ENCODE data around the gene USP40.

Gene USP40

DNA sequence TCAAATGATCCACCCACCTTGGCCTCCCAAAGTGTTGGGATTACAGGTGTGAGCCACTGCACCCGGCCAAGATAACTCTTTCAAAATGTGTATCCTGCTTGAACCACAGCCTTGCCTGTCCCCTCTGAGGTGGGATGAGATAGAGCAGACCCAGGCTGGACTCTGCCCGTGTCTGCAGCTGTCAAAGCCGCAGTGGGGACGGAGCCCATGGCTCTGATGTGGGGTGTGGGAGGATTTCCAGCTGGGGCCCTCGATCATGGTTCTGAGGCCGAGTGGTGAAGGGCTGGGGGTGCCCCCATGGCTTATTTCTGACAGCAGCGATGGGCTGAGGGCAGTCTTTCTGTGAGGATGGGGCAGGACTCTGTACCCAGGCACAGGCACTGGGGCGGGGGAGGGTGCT, 107.8 kb downstream of the USP40 start:
- Histone ChIP-seq H2AFZ (ENCODE audit: low read depth, low read length, severe bottlenecking) (no peak overlapping the region), H3K27me3 (ENCODE audit: low read length) (no peaks in the 10 kb centered on the region), H3K4me2 (ENCODE audit: low read depth, low read length, poor library complexity, severe bottlenecking) (no peak overlapping the region), H4K20me1 (ENCODE audit: low read depth, low read length) (no peaks in the 10 kb centered on the region), H3K4me3 (ENCODE audit: insufficient read depth, low read length, poor library complexity, severe bottlenecking) (no peak overlapping the region), H3K79me2 (ENCODE audit: insufficient read depth, low read length) (no peaks in the 10 kb centered on the region), H3K9me3 (ENCODE audit: insufficient read depth, low read length) (no peaks in the 10 kb centered on the region), H3F3A (ENCODE audit: insufficient read depth) (no peaks in the 10 kb centered on the region), H3K36me3 (ENCODE audit: low read length) (no peaks in the 10 kb centered on the region), H3K27ac (ENCODE audit: low read depth, low read length) (no peak overlapping the region), H3K9ac (ENCODE audit: low read length) (no peak overlapping the region), H3K9me2 (replicated peaks; ENCODE audit: insufficient read depth, low read length) (no peaks in the 10 kb centered on the region)
- TF ChIP-seq, protein P1, sequence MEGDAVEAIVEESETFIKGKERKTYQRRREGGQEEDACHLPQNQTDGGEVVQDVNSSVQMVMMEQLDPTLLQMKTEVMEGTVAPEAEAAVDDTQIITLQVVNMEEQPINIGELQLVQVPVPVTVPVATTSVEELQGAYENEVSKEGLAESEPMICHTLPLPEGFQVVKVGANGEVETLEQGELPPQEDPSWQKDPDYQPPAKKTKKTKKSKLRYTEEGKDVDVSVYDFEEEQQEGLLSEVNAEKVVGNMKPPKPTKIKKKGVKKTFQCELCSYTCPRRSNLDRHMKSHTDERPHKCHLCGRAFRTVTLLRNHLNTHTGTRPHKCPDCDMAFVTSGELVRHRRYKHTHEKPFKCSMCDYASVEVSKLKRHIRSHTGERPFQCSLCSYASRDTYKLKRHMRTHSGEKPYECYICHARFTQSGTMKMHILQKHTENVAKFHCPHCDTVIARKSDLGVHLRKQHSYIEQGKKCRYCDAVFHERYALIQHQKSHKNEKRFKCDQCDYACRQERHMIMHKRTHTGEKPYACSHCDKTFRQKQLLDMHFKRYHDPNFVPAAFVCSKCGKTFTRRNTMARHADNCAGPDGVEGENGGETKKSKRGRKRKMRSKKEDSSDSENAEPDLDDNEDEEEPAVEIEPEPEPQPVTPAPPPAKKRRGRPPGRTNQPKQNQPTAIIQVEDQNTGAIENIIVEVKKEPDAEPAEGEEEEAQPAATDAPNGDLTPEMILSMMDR (IDR thresholded peaks at IDR 0.05; ENCODE audit: insufficient read depth, low read length, poor library complexity, severe bottlenecking) = no peak
- no peak for TF ChIP-seq EZH2phosphoT487 (conservative IDR thresholded peaks at IDR 0.05; ENCODE audit: low read length)

DNA sequence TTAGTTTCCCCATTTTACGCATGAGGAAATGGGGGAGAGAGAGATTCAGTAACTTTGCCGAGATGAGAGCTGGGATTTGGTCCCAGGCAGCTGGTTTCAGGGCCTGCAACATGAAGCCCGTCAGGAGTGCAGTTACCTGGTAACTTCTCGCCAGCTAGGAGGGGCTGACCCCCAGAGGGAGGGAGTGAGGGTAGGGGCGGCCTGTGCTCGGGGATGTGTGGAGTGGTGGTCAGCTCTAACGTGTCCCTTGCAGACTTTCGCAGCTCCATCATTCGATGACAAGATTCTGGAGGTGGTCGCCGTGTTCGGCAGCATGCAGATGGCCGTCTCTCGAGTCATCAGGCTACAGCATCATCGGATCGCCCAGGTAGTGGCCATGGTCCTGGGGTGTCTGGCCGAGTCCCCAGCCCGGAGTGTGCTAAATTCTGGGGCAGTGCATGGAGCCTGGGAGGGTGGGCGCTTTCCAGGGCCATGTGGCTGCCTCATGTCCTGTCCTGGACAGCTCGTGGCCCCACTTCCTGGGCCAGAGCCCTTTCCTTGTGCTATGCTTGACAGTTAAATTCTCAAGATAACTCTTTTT, 108.5 kb downstream of the USP40 start:
- no peaks in the 10 kb centered on the region for H4K20me1 ChIP-seq (ENCODE audit: low read depth, low read length)
- no peaks in the 10 kb centered on the region for H3K36me3 ChIP-seq (ENCODE audit: low read length)
- no peaks in the 10 kb centered on the region for H3K9me2 ChIP-seq (replicated peaks; ENCODE audit: insufficient read depth, low read length)
- no peak overlapping the region for H3K4me3 ChIP-seq (ENCODE audit: insufficient read depth, low read length, poor library complexity, severe bottlenecking)
- no peak overlapping the region for H2AFZ ChIP-seq (ENCODE audit: low read depth, low read length, severe bottlenecking)
- H3K4me2 ChIP-seq (ENCODE audit: low read depth, low read length, poor library complexity, severe bottlenecking) = no peak overlapping the region
- no peak overlapping the region for H3K27ac ChIP-seq (ENCODE audit: low read depth, low read length)
- no peaks in the 10 kb centered on the region for H3F3A ChIP-seq (ENCODE audit: insufficient read depth)
- TF ChIP-seq, protein P1 (IDR thresholded peaks at IDR 0.05; ENCODE audit: insufficient read depth, low read length, poor library complexity, severe bottlenecking) = no peak
- TF ChIP-seq EZH2phosphoT487 (conservative IDR thresholded peaks at IDR 0.05; ENCODE audit: low read length) = no peak
- no peaks in the 10 kb centered on the region for H3K9me3 ChIP-seq (ENCODE audit: insufficient read depth, low read length)
- H3K79me2 ChIP-seq (ENCODE audit: insufficient read depth, low read length) = no peaks in the 10 kb centered on the region
- H3K27me3 ChIP-seq (ENCODE audit: low read length) = no peaks in the 10 kb centered on the region
- no peak overlapping the region for H3K9ac ChIP-seq (ENCODE audit: low read length)

DNA sequence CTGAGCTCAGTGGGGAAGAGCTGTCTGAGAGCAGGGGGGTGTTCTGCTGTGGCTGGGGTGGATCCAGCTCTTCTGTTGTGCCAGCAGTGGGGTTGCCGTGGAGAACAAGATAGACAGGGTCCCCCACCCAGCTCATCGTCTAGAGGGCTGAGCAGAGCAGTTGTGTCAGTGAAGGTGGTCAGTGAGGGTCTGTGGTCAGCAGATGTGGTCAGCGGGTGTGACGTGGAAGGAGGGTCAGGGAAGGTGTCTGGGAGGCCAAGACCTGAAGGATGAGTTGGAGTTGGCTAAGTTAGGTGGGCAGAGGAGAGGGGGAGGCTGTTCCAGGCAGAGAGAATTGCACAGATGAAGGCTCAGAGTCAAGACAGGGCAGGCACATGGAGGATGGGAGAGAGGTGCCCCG, 109.2 kb downstream of the USP40 start:
- no peaks in the 10 kb centered on the region for H4K20me1 ChIP-seq (ENCODE audit: low read depth, low read length)
- H2AFZ ChIP-seq (ENCODE audit: low read depth, low read length, severe bottlenecking) = no peak overlapping the region
- no peaks in the 10 kb centered on the region for H3K9me3 ChIP-seq (ENCODE audit: insufficient read depth, low read length)
- no peaks in the 10 kb centered on the region for H3K27me3 ChIP-seq (ENCODE audit: low read length)
- H3K36me3 ChIP-seq (ENCODE audit: low read length) = no peaks in the 10 kb centered on the region
- no peak overlapping the region for H3K27ac ChIP-seq (ENCODE audit: low read depth, low read length)
- TF ChIP-seq, protein P1 (IDR thresholded peaks at IDR 0.05; ENCODE audit: insufficient read depth, low read length, poor library complexity, severe bottlenecking) = no peak
- no peak for TF ChIP-seq EZH2phosphoT487 (conservative IDR thresholded peaks at IDR 0.05; ENCODE audit: low read length)
- no peaks in the 10 kb centered on the region for H3K79me2 ChIP-seq (ENCODE audit: insufficient read depth, low read length)
- H3K9ac ChIP-seq (ENCODE audit: low read length) = no peak overlapping the region
- H3K4me3 ChIP-seq (ENCODE audit: insufficient read depth, low read length, poor library complexity, severe bottlenecking) = no peak overlapping the region
- H3F3A ChIP-seq (ENCODE audit: insufficient read depth) = no peaks in the 10 kb centered on the region
- no peak overlapping the region for H3K4me2 ChIP-seq (ENCODE audit: low read depth, low read length, poor library complexity, severe bottlenecking)
- H3K9me2 ChIP-seq (replicated peaks; ENCODE audit: insufficient read depth, low read length) = no peaks in the 10 kb centered on the region
